Transverse colon (tissue), 4 donors: ENCODE data around the gene MYH14. TPM values are rescaled to one million over a fixed set of nuclear protein-coding genes. Genes with fewer than 3 reads are reported as not detected.

Experiments
- DNase-seq: peaks from one replicate; pipeline ENCODE4 v3.0.0-alpha.2; 2019
- H3K27ac ChIP-seq, 4 donors: fragments of 200-600 bp; sonication (generic); 2 replicates each; pipeline ENCODE4 v1.5.1; 2016 to 2018; ENCODE audit warnings: inconsistent platforms in 4 of 4
- H3K27me3 ChIP-seq: fragments of 200-600 bp; sonication (generic); 2 replicates; pipeline ENCODE4 v1.5.1; 2017; ENCODE audit warnings: inconsistent platforms
- H3K36me3 ChIP-seq, 4 donors: fragments of 200-600 bp; sonication (generic); 2 replicates each; pipeline ENCODE4 v1.5.1; 2017 to 2019; ENCODE audit warnings: inconsistent platforms in 4 of 4
- H3K4me1 ChIP-seq, 4 donors: fragments of 200-600 bp; sonication (generic); 2 replicates each; pipeline ENCODE4 v1.5.1; 2017 to 2020; ENCODE audit warnings: inconsistent platforms in 4 of 4
- H3K4me3 ChIP-seq, 4 donors: fragments of 200-600 bp; sonication (generic); 1 replicate in 1 of 4; 2 replicates in 3 of 4; pipeline versions ENCODE4 v1.5.1 to v1.6.1; 2017 to 2019; ENCODE audit warnings: inconsistent platforms in 4 of 4
- H3K9me3 ChIP-seq, 2 donors: fragments of 200-600 bp; sonication (generic); 2 replicates each; pipeline ENCODE4 v1.5.1; 2017 to 2019; ENCODE audit warnings: inconsistent platforms in 2 of 2
- EP300 ChIP-seq: sonication (generic); formaldehyde crosslinking; IDR thresholded peaks from one replicate; pipeline ENCODE4 v1.6.1; 2017; ENCODE audit warnings: antibody characterized with exemption, low read depth
- POLR2A ChIP-seq: fragments of 450-650 bp; IDR thresholded peaks from one replicate; pipeline ENCODE4 v1.6.1; 2016; ENCODE audit warnings: antibody characterized with exemption, mild to moderate bottlenecking, moderate library complexity
- POLR2AphosphoS5 ChIP-seq, 3 donors: sonication (generic); formaldehyde crosslinking; IDR thresholded peaks; one replicate each; pipeline ENCODE4 v1.6.1; 2016; ENCODE audit warnings: antibody characterized with exemption in 3 of 3
- WGBS, 2 donors: methylation state at CpG; one replicate each; pipeline ENCODE4 v1.1.5; 2018; ENCODE audit warnings: low coverage in 1 of 2; 5-methylcytosine and 5-hydroxymethylcytosine counted together
- in situ Hi-C, 4 donors: fragments of 200-750 bp; cut with MboI; loops; one replicate each; pipeline versions ENCODE4 v1.15.0 to v1.15.1; 2017; ENCODE audit warnings: low sequenced_read_pairs in 3 of 4, low pct_ligation_motif_present in 1 of 4, low pct_unique_long_range_greater_than_20kb in 1 of 4
- intact Hi-C: fragments of 100-400 bp; cut with DNase I; formaldehyde crosslinking; loops from one replicate; pipeline ENCODE4 v1.15.1; 2023; ENCODE audit warnings: low total_unique reads
- total RNA-seq, 4 donors: library from RNA; depleted of rRNA; stranded (reverse); fragments of >200 nt; gene quantifications; one replicate each; pipeline ENCODE4 v1.1.0, GENCODE V29; 2016
- TF ChIP-seq, protein P1 (sequence below), 5 experiments: fragments of 200-600 bp in 3 of 5; fragments of 450-650 bp in 2 of 5; sonication (generic) in 3 of 5; IDR thresholded peaks; 1 replicate in 2 of 5; 2 replicates in 3 of 5; pipeline ENCODE4 v1.5.1; 2016 to 2017; ENCODE audit warnings: antibody characterized with exemption in 5 of 5, inconsistent platforms in 3 of 5, mild to moderate bottlenecking in 2 of 5, moderate library complexity in 1 of 5

MYH14 gene
- 100 to 1,000 TPM; 321 to 814 (median 393) TPM for total RNA-seq

DNA sequence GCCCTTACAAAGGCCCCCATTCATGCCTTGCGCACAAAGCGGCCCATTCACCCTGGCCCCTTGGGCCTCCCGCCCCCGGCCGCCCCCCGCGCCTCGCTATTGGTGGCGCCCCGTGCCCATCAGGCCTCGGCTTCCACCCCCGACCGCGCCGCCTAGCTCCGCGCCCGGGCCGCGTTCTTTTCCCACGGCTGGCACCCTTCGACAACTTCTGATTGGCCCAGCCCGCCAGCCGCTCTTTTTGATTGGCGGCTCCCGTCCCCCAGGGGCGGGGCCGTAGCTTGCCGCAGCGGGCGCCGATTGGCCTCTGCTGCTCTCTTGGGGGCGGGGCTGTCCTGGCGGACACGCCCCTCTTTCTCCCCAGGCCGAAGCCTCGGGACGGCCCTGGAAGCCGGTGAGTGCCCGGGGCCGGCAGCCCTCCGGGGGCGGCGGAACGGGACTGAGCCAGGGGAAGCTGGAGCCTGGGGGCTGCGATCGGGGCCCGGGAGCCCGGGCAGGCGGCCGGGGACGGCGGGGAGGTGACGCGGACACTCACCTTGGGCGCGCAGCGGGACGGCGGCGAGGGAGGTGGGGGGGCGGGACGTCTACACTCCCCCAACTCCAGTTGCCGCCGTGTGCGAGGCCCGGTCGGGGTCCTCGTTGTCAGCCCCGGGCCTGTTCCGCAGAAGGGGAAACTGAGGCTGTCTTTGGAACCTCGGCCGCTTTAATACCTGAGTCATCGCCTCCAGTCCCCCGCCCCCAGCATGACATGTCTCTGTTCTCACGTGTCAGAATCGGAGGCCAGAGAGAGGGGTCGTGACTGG lies at the start of gene MYH14:
Gene MYH14, plus strand, starts transcription at position 342 of the 800 bp plus-strand sequence. CDS start 6,744 bp downstream, outside the sequence.
- peaks cover 59% of the 10 kb centered on the region for H3K27me3 ChIP-seq
- peak within 1 kb of the TSS in 3 of 4 donors; percentile 54 to 56 (median 54) for H3K4me3 ChIP-seq
- WGBS, 2 donors: 4 to 9% methylated on average over 4 to 69 of the region's 78 CpGs
- H3K27ac ChIP-seq: peak within 1 kb of the TSS; percentile 90 to 98 (median 94)
- intact Hi-C loops (no loop called here), in situ Hi-C loops (no loop called here)
- TF ChIP-seq, protein P1, sequence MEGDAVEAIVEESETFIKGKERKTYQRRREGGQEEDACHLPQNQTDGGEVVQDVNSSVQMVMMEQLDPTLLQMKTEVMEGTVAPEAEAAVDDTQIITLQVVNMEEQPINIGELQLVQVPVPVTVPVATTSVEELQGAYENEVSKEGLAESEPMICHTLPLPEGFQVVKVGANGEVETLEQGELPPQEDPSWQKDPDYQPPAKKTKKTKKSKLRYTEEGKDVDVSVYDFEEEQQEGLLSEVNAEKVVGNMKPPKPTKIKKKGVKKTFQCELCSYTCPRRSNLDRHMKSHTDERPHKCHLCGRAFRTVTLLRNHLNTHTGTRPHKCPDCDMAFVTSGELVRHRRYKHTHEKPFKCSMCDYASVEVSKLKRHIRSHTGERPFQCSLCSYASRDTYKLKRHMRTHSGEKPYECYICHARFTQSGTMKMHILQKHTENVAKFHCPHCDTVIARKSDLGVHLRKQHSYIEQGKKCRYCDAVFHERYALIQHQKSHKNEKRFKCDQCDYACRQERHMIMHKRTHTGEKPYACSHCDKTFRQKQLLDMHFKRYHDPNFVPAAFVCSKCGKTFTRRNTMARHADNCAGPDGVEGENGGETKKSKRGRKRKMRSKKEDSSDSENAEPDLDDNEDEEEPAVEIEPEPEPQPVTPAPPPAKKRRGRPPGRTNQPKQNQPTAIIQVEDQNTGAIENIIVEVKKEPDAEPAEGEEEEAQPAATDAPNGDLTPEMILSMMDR (IDR thresholded peaks at IDR 0.05): no peak
- TF ChIP-seq POLR2A (peak; percentile 68), POLR2AphosphoS5 (IDR thresholded peaks at IDR 0.05) (peak; percentile 56 to 58 (median 57))
- no peaks in the 10 kb centered on the region for H3K36me3 ChIP-seq
- H3K9me3 ChIP-seq: no peaks in the 10 kb centered on the region
- DNase-seq: peak; percentile 93
- H3K4me1 ChIP-seq: peaks cover 3 to 53% (median 34%) of the 10 kb centered on the region in 4 donors

DNA sequence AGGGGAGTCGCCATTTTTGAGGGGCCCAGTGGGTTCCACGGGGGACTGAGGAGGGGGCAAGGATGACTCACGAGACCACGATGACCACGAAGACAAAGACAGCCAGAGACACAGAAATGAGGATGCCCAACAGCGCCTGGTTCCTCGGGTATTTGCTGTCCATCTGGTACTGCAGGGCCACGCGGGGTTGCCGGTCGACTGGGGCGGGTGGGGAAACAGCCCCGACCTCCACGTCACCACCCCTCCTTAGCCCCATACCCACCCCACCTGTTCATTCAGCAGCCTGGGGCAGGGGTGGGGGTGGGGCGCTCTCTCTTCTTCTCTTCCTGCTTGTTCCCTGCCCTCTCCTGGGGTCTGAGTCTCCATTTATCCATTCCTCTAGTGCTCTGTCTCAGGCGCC lies 48.9 kb upstream of the MYH14 start:
- no peaks in the 10 kb centered on the region for H3K36me3 ChIP-seq
- in situ Hi-C loops (loop anchor here in 1 of 4 donors (25.0 kb wide), 1 partner anchor 108 kb away; no protein-coding TSS in a partner anchor), intact Hi-C loops (no loop called here)
- H3K4me3 ChIP-seq: no peak overlapping the region
- 72 to 81% methylated on average over 6 to 16 of the region's 16 CpGs for WGBS, 2 donors
- TF ChIP-seq, protein P1 (IDR thresholded peaks at IDR 0.05): no peak
- TF ChIP-seq POLR2A (no peak), POLR2AphosphoS5 (IDR thresholded peaks at IDR 0.05) (no peak), EP300 (no peak)
- H3K27ac ChIP-seq: no peak overlapping the region
- no peaks in the 10 kb centered on the region for H3K9me3 ChIP-seq
- peaks cover 37% of the 10 kb centered on the region for H3K27me3 ChIP-seq
- H3K4me1 ChIP-seq: no peaks in the 10 kb centered on the region
- no peak for DNase-seq

DNA sequence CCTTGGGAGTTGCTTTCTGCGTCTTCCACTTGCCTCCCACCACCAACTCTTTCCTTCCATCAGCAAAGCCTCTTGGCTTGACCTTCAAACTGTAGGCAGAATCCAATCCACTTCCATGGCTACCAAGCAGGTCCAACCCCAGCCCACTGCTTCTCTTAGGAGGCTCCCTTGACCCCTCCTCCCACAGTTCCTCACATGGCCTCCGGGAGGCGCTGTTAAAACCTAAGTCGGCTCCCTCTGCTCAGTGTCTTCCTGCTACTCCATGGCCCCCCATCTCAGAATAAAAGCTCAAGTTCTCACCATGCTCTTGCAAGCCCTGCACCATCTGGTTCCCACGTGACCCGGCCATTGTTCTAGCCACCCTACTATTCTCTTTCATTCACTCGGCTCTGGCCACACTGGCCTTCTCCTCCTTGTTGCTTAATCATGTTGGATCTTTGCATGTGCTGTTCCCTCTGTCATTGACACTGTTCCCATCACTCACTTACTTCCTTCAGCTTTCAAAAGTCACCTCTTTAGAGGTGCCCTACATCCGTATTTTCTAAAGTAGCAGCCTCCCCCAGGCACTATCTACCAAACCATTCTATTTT lies 47.8 kb upstream of the MYH14 start:
- Histone ChIP-seq H3K9me3 (no peaks in the 10 kb centered on the region), H3K4me3 (no peak overlapping the region), H3K27me3 (peaks cover 31% of the 10 kb centered on the region), H3K4me1 (no peaks in the 10 kb centered on the region), H3K27ac (no peak overlapping the region), H3K36me3 (no peaks in the 10 kb centered on the region)
- intact Hi-C loops (no loop called here), in situ Hi-C loops (loop anchor here in 1 of 4 donors (25.0 kb wide), 1 partner anchor 107 kb away; no protein-coding TSS in a partner anchor)
- DNase-seq: no peak
- WGBS, 2 donors: 81 to 84% methylated on average over 4 to 8 of the region's 8 CpGs
- TF ChIP-seq, protein P1 (IDR thresholded peaks at IDR 0.05): no peak
- TF ChIP-seq POLR2A (no peak), EP300 (no peak), POLR2AphosphoS5 (IDR thresholded peaks at IDR 0.05) (no peak)

DNA sequence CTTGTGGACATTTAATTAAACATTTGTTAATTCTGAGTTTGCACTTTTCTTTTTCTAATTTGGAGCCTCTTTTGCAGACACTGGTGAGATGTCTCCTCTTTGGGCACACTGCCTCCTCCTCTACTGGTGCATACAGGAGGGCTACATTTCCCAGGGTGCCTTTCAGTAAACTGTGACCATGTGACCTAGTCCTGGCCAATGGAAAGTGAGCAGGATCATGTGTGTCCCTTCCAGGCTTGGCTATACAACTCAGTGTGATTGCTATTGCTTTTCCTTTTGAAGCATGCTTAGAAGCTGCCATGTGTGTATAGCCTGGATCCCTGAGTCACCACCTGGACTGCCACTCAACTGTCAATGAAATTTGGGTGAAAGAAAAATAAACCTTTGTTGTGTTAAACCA lies 44.8 kb upstream of the MYH14 start:
- TF ChIP-seq POLR2A: no peak
- TF ChIP-seq EP300: no peak
- TF ChIP-seq, protein P1 (IDR thresholded peaks at IDR 0.05): no peak
- no peak for TF ChIP-seq POLR2AphosphoS5 (IDR thresholded peaks at IDR 0.05)
- DNase-seq: no peak
- intact Hi-C loops: no loop called here
- H3K4me1 ChIP-seq: no peaks in the 10 kb centered on the region
- peaks cover 28% of the 10 kb centered on the region for H3K27me3 ChIP-seq
- no peaks in the 10 kb centered on the region for H3K36me3 ChIP-seq
- in situ Hi-C loops: loop anchor here in 1 of 4 donors (25.0 kb wide), 1 partner anchor 104 kb away; no protein-coding TSS in a partner anchor
- H3K9me3 ChIP-seq: no peaks in the 10 kb centered on the region
- H3K4me3 ChIP-seq: no peak overlapping the region
- H3K27ac ChIP-seq: no peak overlapping the region
